ENCODE data around the gene RNF208.

DNA sequence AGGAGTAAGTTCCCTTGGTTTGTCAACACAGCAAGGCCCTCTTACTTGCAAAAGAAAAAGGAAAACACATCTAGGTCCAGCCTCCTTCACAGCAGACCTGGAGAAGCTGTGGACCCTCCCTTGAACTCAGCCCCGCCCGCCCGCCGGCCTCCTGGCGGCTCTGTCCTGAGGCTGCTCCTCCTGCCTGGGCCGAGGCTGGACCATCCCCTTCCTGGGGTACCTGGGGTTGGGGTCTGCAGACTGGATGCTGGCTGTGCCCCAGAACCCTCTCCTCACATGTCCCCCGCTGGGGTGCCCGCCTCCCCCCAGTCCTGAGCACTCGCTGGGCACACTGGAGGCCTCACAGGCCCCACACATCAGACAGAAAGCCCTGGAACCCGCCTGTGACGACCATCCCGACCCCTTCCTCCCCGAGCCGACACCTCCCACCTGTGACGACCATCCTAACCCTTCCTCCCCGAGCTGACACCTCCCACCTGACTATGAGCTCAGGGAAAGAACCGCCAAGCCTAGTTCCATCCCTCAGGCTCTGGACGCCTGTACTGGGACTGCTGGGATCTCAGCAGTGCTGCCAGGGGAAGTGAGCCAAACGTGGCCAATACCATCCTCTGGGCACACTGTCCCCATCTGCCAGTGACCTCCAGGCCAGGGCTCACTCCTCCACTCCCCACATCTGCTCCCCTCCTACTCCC is 43.0 kb downstream of the RNF208 start:
- TF ChIP-seq, protein P1, sequence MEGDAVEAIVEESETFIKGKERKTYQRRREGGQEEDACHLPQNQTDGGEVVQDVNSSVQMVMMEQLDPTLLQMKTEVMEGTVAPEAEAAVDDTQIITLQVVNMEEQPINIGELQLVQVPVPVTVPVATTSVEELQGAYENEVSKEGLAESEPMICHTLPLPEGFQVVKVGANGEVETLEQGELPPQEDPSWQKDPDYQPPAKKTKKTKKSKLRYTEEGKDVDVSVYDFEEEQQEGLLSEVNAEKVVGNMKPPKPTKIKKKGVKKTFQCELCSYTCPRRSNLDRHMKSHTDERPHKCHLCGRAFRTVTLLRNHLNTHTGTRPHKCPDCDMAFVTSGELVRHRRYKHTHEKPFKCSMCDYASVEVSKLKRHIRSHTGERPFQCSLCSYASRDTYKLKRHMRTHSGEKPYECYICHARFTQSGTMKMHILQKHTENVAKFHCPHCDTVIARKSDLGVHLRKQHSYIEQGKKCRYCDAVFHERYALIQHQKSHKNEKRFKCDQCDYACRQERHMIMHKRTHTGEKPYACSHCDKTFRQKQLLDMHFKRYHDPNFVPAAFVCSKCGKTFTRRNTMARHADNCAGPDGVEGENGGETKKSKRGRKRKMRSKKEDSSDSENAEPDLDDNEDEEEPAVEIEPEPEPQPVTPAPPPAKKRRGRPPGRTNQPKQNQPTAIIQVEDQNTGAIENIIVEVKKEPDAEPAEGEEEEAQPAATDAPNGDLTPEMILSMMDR (conservative IDR thresholded peaks at IDR 0.05; ENCODE audit: low read depth in 2 of 2) = no peak
- TF ChIP-seq EZH2 (IDR thresholded peaks at IDR 0.05; ENCODE audit: low read depth, unreplicated experiment) (no peak), EZH2phosphoT487 (IDR thresholded peaks at IDR 0.05; ENCODE audit: unreplicated experiment) (no peak), ZNF331 (CRISPR knock-in tag; IDR thresholded peaks at IDR 0.05; ENCODE audit: low read depth) (no peak), JUNB (IDR thresholded peaks at IDR 0.05; ENCODE audit: unreplicated experiment) (no peak), ZNF114 (CRISPR knock-in tag; IDR thresholded peaks at IDR 0.05) (no peak), POLR2AphosphoS5 (IDR thresholded peaks at IDR 0.05; ENCODE audit: low read depth) (no peak), STAT1 (IDR thresholded peaks at IDR 0.05; ENCODE audit: unreplicated experiment) (no peak), CREB1 (CRISPR knock-in tag; IDR thresholded peaks at IDR 0.05; ENCODE audit: low read depth) (no peak), NANOG (IDR thresholded peaks at IDR 0.05; ENCODE audit: borderline replicate concordance) (no peak)
- TF ChIP-seq, protein P2, sequence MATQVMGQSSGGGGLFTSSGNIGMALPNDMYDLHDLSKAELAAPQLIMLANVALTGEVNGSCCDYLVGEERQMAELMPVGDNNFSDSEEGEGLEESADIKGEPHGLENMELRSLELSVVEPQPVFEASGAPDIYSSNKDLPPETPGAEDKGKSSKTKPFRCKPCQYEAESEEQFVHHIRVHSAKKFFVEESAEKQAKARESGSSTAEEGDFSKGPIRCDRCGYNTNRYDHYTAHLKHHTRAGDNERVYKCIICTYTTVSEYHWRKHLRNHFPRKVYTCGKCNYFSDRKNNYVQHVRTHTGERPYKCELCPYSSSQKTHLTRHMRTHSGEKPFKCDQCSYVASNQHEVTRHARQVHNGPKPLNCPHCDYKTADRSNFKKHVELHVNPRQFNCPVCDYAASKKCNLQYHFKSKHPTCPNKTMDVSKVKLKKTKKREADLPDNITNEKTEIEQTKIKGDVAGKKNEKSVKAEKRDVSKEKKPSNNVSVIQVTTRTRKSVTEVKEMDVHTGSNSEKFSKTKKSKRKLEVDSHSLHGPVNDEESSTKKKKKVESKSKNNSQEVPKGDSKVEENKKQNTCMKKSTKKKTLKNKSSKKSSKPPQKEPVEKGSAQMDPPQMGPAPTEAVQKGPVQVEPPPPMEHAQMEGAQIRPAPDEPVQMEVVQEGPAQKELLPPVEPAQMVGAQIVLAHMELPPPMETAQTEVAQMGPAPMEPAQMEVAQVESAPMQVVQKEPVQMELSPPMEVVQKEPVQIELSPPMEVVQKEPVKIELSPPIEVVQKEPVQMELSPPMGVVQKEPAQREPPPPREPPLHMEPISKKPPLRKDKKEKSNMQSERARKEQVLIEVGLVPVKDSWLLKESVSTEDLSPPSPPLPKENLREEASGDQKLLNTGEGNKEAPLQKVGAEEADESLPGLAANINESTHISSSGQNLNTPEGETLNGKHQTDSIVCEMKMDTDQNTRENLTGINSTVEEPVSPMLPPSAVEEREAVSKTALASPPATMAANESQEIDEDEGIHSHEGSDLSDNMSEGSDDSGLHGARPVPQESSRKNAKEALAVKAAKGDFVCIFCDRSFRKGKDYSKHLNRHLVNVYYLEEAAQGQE (IDR thresholded peaks at IDR 0.05; ENCODE audit: unreplicated experiment) = no peak
- TF ChIP-seq, protein P3, sequence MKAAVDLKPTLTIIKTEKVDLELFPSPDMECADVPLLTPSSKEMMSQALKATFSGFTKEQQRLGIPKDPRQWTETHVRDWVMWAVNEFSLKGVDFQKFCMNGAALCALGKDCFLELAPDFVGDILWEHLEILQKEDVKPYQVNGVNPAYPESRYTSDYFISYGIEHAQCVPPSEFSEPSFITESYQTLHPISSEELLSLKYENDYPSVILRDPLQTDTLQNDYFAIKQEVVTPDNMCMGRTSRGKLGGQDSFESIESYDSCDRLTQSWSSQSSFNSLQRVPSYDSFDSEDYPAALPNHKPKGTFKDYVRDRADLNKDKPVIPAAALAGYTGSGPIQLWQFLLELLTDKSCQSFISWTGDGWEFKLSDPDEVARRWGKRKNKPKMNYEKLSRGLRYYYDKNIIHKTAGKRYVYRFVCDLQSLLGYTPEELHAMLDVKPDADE (IDR thresholded peaks at IDR 0.05) = no peak
- TF ChIP-seq, protein P4, sequence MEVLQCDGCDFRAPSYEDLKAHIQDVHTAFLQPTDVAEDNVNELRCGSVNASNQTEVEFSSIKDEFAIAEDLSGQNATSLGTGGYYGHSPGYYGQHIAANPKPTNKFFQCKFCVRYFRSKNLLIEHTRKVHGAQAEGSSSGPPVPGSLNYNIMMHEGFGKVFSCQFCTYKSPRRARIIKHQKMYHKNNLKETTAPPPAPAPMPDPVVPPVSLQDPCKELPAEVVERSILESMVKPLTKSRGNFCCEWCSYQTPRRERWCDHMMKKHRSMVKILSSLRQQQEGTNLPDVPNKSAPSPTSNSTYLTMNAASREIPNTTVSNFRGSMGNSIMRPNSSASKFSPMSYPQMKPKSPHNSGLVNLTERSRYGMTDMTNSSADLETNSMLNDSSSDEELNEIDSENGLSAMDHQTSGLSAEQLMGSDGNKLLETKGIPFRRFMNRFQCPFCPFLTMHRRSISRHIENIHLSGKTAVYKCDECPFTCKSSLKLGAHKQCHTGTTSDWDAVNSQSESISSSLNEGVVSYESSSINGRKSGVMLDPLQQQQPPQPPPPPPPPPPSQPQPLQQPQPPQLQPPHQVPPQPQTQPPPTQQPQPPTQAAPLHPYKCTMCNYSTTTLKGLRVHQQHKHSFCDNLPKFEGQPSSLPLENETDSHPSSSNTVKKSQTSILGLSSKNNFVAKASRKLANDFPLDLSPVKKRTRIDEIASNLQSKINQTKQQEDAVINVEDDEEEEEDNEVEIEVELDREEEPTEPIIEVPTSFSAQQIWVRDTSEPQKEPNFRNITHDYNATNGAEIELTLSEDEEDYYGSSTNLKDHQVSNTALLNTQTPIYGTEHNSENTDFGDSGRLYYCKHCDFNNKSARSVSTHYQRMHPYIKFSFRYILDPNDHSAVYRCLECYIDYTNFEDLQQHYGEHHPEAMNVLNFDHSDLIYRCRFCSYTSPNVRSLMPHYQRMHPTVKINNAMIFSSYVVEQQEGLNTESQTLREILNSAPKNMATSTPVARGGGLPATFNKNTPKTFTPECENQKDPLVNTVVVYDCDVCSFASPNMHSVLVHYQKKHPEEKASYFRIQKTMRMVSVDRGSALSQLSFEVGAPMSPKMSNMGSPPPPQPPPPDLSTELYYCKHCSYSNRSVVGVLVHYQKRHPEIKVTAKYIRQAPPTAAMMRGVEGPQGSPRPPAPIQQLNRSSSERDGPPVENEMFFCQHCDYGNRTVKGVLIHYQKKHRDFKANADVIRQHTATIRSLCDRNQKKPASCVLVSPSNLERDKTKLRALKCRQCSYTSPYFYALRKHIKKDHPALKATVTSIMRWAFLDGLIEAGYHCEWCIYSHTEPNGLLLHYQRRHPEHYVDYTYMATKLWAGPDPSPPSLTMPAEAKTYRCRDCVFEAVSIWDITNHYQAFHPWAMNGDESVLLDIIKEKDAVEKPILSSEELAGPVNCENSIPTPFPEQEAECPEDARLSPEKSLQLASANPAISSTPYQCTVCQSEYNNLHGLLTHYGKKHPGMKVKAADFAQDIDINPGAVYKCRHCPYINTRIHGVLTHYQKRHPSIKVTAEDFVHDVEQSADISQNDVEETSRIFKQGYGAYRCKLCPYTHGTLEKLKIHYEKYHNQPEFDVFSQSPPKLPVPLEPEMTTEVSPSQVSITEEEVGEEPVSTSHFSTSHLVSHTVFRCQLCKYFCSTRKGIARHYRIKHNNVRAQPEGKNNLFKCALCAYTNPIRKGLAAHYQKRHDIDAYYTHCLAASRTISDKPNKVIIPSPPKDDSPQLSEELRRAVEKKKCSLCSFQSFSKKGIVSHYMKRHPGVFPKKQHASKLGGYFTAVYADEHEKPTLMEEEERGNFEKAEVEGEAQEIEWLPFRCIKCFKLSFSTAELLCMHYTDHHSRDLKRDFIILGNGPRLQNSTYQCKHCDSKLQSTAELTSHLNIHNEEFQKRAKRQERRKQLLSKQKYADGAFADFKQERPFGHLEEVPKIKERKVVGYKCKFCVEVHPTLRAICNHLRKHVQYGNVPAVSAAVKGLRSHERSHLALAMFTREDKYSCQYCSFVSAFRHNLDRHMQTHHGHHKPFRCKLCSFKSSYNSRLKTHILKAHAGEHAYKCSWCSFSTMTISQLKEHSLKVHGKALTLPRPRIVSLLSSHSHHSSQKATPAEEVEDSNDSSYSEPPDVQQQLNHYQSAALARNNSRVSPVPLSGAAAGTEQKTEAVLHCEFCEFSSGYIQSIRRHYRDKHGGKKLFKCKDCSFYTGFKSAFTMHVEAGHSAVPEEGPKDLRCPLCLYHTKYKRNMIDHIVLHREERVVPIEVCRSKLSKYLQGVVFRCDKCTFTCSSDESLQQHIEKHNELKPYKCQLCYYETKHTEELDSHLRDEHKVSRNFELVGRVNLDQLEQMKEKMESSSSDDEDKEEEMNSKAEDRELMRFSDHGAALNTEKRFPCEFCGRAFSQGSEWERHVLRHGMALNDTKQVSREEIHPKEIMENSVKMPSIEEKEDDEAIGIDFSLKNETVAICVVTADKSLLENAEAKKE (CRISPR knock-in tag; IDR thresholded peaks at IDR 0.05) = no peak

Data from GM23338 (cell line).